ENCODE measurements around the gene TBC1D1.

DNA sequence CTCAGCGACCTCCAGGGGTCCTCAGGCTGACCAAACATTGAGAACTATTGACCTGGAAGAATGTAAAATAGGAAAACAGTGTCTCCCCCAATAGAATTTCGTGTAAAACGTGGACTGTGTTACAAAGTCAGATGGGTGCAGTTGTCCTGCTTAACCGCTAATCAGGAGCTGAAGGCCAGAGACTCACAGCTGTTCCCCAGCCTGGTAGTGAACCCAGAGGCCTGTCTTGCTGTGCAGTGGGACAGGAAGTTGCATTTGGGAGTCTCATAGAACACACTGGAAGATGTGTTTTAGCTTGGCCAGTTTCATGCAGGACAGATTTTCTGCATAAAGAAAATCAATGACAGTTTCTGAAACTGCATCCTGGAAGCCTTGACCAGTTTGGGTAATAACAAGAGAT, 220.8 kb downstream of the TBC1D1 start:
- TF ChIP-seq, protein P1, sequence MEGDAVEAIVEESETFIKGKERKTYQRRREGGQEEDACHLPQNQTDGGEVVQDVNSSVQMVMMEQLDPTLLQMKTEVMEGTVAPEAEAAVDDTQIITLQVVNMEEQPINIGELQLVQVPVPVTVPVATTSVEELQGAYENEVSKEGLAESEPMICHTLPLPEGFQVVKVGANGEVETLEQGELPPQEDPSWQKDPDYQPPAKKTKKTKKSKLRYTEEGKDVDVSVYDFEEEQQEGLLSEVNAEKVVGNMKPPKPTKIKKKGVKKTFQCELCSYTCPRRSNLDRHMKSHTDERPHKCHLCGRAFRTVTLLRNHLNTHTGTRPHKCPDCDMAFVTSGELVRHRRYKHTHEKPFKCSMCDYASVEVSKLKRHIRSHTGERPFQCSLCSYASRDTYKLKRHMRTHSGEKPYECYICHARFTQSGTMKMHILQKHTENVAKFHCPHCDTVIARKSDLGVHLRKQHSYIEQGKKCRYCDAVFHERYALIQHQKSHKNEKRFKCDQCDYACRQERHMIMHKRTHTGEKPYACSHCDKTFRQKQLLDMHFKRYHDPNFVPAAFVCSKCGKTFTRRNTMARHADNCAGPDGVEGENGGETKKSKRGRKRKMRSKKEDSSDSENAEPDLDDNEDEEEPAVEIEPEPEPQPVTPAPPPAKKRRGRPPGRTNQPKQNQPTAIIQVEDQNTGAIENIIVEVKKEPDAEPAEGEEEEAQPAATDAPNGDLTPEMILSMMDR (IDR thresholded peaks at IDR 0.05 in 8 of 11, conservative IDR thresholded peaks at IDR 0.05 in 3 of 11): no peak
- TF ChIP-seq POLR2A (IDR thresholded peaks at IDR 0.05): no peak
- no peak for TF ChIP-seq POLR2AphosphoS5 (IDR thresholded peaks at IDR 0.05)

Data from spleen (tissue), 7 donors.